GM12872 (cell line): Measurements from ENCODE around the gene PDE7B.

ENCODE experiments used
- CTCF ChIP-seq: IDR thresholded peaks from 3 replicates; pipeline ENCODE4 v1.5.1; 2011; ENCODE audit warnings: low read depth, mild to moderate bottlenecking, low read length, moderate library complexity; ENCODE audit not compliant: insufficient read depth

PDE7B gene

GRCh38 chr6:135831016-135831415, 20.5 kb upstream of the PDE7B start:
- no peak for TF ChIP-seq CTCF

DNA sequence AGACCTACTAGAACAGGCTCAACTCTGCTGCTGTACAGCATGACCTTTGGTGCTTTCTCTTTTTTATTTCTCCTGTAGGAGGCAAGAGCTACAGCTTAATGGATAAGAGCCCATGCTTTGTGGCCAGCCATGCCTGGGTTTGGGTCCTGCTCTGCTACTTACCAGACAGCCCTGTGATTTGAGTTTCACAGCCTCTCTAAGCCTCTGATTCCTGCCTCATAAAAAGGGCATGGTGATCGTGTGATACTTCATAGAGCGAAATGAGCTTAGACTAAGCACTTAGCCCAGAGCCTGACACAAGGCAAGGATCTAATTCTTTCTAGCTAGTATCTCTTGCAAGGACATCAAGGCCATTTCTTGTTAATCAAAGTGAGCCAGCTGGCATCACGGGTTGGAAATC, 19.3 kb upstream of the PDE7B start:
- no peak for TF ChIP-seq CTCF

GRCh38 chr6:135833771-135834170, 17.7 kb upstream of the PDE7B start:
- no peak for TF ChIP-seq CTCF

DNA sequence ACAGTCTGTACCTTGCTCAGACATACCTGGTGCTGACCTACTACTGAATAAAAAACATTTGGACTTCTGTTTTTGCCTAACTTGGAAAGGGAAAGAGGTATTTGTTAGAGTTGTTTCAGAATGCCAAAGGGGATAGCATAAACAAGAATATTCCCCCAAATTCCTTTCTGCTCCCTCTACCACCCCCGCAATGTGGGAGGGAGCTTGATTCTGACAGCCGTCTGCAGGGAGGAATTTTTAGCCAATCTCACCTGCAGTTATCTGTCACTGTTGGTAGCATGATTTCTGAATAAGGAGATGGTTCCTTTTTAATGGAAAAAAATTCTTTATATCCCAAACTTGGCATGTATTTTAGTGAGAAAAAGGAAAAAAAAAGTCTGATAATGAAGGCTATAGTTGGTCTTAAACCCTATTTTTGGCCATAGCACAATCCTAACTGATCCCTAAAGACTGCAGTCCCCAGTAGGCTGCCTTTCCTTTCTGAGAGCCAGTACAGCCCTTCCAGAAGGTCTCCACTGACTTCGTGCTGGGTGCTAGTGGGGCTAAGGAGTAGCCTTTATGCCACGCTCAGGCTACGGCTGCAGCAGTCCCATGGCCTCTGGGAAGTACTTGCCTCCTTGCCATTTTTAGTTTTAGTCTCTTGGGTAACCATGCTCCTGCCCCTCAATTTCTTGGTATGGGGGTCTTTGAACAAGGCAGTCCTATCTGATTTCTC, 13.6 kb upstream of the PDE7B start:
- TF ChIP-seq CTCF = no peak

DNA sequence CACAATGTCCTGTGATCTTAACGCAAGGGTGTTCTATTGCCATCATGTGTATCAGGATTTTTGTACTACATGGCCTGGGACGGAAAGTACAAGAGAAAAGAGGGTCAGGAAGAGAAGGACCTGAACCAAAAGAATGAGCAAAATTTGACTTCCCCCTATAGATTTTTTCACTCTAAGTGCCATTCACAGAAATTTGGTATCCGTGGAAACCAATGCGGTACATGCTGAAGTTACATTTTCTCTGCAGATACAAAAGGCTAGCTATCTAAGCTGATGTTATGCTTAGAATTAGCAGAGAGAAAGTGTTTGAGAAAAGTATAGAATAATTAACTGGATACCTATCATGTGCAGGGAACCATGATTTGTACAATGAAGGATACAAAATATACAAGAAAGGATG, 12.4 kb upstream of the PDE7B start:
- TF ChIP-seq CTCF = no peak

- no peak for TF ChIP-seq CTCF
These were observed 8.7 kb upstream of the PDE7B start for GRCh38 chr6:135842618-135843392.

DNA sequence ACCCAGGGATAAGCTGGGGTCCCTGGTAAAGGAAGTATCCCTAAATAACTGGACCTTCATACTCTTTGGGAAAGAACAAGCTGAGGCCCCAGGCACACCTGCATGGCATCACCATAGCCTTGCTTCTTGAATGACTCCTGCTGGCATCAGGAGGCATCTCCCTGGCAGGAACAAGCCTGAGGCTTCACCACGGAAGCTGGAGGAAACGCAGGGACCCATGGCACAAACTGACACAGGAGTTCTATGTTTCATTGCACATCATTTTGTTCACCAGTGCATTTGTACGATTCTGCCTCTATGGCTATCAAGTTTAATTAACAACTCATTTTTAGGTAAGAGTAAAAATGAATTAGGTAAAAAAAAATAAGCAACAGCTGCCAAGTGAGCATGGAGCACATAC, 619 bp upstream of the PDE7B start:
- TF ChIP-seq CTCF = no peak
